GM19035 (cell line): ENCODE measurements around the gene HDDC3.
A peak's percentile ranks its signal among the peaks of the same experiment; 100 is the strongest.

Experiments
- ATAC-seq: cut with Tn5 transposase; IDR thresholded peaks from one replicate; pipeline ENCODE4 v1.9.1; 2021; ENCODE audit not compliant: unreplicated experiment

HDDC3 gene

DNA sequence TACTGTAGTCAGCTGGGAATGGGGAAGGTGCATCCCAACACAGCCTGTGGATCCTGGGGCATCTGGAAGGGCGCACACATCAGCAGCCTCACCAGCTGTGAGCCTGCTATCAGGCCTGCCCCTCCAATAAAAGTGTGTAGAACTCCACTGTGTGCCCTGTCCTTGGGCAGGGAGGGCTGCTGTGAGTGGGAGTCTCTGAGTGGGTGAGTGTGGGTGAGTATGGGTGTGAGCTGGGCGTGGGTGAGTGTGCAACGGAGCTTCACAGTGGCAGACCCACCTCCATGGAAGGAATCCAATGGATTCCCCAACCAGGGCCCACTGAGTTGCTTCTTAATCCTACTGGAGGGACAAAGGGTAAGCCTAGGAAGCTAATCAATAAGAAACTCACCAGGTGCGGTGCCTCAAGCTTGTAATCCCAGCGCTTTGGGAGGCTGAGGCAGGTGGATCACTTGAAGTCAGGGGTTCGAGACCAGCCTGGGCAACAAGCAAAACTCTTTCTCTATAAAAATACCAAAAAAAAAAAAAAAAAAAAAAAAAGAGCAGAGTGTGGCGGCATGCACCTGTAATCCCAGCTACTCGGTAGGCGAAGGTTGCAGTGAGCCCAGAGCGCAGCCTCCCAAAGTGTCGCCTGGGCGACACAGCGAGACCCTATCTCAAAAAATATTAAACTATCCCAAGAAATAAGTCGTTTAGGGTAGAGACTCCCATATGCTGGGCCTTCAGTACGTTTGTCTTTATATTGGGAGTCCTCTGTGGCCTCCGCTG lies 21.8 kb upstream of the HDDC3 start:
- no peak for ATAC-seq

DNA sequence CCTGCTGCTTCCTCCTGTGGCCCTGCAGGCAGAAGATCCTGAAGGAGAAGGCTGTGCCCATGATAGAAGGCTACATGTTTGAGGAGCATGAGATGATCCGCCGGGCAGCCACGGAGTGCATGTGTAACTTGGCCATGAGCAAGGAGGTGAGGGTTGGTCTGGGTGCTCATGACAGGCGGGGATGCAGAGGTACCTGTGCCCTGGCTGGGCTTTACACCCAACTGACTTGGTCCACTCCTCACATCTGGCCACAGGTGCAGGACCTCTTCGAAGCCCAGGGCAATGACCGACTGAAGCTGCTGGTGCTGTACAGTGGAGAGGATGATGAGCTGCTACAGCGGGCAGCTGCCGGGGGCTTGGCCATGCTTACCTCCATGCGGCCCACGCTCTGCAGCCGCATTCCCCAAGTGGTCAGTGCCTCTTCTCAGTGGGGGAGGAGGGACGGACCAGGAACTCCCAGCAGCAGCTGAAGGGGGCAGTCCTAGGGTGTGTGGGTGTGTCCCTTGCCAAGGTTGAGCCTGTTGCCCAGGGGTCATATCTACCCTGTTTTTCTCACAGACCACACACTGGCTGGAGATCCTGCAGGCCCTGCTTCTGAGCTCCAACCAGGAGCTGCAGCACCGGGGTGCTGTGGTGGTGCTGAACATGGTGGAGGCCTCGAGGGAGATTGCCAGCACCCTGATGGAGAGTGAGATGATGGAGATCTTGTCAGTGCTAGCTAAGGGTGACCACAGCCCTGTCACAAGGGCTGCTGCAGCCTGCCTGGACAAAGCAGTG lies 20.7 kb upstream of the HDDC3 start:
- ATAC-seq = no peak

- no peak for ATAC-seq
These were observed 18.3 kb upstream of the HDDC3 start for GRCh38 chr15:90950676-90951075.

- ATAC-seq = no peak
These were observed 17.8 kb upstream of the HDDC3 start for GRCh38 chr15:90949979-90950675.

DNA sequence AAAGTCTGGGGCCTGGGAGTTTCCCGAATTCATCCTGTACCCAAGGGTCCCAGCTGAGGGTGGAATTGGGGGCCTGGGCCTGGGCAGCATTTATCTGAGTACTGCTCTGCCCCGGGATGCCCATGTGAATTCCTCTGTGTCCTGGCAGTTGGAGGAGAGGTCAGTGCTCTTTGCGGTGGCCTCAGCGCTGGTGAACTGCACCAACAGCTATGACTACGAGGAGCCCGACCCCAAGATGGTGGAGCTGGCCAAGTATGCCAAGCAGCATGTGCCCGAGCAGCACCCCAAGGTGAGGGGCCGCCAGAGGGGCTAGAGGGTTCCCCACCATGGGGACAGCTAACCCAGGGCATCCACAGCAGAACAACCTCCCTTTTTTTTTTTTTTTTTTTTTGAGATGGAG lies 16.2 kb upstream of the HDDC3 start:
- ATAC-seq = no peak

GRCh38 chr15:90947577-90948357 lies 15.4 kb upstream of the HDDC3 start:
- no peak for ATAC-seq

DNA sequence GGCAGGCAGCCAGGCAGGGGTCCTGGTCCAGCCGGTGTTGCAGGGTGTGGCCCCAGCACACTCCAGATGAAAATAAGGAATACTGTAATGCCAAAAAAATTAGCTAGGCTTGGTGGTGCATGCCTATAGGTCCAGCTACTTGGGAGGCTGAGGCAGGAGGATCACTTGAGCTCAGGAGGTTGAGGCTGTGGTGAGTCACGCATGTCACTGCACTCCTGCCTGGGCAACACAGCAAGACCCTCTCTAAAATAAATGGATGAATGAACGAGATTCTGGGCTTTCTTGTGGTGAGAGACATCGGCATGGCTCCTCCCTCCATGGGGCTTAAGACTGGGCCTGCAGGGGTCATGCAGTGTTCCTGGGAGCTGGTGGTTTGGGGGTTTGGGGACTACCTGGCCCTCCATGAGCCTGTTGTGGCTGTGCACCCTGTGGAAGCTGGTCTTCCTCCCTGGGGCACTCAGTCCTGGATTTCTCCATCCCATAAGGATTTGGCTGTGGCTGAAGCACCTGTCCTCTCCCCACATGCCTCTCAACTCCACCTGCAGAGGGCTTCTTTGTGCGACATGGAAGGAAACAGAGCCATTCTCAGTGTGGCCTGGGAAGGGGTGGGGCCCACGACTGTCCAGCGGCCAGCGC lies 14.7 kb upstream of the HDDC3 start:
- ATAC-seq = no peak

DNA sequence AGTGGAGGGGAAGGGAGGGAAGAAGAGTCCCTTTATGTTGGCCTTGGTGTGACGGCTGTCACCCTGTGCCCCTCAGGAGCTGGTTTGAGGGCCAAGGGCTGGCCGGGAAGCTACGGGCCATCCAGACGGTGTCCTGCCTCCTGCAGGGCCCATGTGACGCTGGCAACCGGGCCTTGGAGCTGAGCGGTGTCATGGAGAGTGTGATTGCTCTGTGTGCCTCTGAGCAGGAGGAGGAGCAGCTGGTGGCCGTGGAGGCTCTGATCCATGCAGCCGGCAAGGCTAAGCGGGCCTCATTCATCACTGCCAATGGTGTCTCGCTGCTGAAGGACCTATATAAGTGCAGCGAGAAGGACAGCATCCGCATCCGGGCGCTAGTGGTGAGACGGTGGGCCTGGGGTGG lies 14.2 kb upstream of the HDDC3 start:
- ATAC-seq = no peak

DNA sequence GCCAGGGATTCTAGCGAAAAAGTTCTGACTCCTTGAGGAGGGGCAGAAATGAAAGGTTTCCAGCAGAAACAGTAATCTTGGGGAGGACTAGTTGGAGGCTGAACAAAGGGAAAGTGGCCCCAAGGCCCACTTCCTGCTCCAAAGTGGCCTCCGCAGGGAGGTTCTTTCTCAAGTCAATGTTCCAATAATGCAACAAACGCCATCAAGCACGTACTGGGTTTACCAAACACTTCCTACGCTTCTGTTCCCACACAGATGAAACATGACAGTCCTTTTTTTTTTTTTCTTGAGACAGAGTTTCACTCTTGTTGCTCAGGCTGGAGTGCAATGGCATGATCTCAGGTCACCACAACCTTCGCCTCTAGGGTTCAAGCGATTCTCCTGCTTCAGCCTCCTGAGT lies 12.7 kb upstream of the HDDC3 start:
- no peak for ATAC-seq

DNA sequence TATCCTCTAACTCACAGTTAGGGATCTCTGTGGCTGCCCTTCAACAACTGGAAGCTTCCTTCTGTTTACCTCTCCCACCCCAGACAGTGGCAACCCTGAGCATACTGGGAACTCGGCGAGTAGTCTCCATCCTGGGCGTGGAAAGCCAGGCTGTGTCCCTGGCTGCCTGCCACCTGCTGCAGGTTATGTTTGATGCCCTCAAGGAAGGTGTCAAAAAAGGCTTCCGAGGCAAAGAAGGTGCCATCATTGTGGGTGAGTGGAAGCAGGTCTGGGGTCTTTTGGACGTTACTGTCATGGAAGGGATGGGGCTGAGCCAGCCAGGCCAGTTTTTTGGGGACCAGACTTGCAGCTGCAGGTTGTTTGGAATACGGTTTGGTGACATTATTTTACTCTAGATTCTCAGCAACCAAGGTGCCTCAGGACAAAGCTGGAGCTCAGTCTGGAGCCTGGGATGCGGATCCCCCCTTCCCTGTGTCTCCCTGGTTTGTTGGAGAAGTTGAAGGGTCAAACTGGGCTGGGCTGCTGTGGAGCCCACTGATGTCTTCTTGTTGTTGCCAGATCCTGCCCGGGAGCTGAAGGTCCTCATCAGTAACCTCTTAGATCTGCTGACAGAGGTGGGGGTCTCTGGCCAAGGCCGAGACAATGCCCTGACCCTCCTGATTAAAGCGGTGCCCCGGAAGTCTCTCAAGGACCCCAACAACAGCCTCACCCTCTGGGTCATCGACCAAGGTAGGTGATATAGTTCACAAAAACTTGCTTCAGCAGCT lies 10.2 kb upstream of the HDDC3 start:
- no peak for ATAC-seq

DNA sequence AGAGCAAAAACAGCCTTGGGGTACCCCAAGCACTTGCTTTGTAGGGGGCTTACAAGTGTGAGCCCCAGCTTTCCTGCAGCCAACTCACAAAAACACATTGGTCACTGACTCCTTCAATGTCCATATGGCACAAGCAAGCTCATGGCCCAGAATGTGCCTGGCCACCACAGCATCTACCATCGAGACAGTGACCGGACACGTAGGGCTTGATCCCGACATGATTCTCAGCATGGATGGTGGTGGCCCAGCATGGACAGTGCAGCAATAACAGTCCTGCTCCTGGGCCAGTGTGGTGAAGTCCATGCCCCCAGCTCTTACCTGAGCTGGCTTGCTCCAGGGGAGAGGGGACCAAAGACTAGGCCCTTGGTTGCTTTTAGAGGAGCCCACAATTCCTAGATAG lies 8.7 kb upstream of the HDDC3 start:
- no peak for ATAC-seq

DNA sequence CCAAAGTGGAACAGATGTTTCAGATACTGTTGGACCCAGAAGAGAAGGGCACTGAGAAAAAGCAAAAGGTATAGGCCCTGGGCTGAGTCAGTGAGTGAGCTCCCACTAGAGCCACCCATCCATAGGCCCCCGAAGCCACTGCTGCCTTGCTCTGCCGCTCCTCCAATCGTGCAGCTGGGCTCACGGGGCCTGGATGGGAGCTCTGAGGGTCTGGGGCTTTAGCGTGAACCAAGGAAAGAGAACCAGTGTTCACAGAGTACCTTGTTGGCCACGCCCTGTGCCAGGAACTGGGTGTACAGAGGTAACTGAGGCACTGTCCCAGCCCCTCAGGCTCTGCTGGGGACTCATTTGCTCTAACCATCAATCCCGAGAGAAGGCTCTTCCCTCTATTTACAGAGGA lies 7.4 kb upstream of the HDDC3 start:
- no peak for ATAC-seq

DNA sequence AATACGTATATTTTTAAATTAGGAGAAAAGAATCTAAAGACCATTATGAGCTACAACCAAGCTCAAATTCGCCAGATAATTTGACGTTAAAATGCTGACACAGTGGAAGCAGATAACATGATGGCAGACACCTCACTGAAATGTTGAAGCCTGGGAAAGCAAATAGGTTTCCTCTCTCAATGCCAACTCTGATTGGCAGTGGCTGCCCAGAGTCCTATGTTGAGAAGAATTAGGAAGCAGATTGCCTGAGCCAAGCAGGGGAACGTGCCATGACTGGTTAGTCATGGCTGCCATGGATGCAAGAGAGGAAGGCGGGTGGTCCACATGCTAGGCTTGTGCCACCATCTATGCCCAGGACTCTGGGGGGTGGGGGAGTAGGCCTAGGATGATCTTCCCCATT lies 5.9 kb upstream of the HDDC3 start:
- ATAC-seq = no peak

DNA sequence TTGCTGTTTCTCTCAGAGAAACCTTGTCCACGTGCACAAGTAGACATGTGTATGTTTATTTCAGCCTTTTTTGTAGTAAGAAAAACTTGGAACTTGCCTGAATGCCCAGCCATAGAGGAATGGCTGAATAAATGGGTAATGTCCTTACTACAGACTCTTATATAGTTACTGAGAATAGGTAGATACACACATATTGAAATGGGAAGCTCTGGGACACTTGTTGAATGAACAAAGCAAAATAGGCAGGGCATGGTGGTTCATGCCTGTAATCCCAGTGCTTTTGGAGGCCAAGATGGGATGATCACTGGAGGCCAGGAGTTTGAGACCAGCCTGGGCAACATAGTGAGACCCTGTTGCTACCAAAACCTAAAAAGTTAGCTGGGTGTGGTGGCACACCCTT lies 4.5 kb upstream of the HDDC3 start:
- no peak for ATAC-seq

DNA sequence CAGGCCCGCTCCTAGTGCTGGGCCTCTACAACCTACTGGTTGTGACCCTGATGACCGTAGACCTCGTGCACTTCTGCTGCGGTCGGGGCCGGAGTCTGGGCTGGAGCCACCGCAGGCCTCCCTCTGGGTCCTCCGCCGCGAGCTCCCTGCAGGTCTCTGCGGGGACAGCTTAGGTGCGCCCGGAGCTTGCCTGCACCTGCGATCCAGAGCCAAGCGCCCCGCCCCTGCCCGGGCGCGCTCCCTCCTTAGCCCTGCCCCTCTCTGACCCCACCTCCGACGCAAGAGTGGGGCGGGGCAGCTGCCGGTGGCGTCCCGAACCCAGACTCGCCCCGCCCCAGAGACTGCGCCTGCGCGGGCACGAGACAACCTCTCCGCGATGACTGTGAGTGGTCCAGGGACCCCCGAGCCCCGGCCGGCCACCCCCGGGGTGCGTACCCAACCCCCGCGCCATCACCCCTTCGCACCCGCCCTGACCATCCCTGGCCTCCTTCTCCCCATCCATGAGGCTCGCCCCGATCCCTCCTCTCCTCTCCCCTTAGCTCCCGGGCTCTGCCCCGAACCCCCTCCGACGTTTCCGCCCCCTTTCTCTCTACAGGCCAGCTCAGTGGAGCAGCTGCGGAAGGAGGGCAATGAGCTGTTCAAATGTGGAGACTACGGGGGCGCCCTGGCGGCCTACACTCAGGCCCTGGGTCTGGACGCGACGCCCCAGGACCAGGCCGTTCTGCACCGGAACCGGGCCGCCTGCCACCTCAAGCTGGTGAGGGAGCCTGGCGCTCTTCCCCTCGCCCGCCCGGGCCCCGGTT lies 2.8 kb upstream of the HDDC3 start, which contains the start of gene UNC45A:
Gene UNC45A, plus strand, starts transcription at position 337 of the 803 bp plus-strand sequence. Its CDS starts 40 bp downstream, at position 377.
- peak; percentile 59 for ATAC-seq

DNA sequence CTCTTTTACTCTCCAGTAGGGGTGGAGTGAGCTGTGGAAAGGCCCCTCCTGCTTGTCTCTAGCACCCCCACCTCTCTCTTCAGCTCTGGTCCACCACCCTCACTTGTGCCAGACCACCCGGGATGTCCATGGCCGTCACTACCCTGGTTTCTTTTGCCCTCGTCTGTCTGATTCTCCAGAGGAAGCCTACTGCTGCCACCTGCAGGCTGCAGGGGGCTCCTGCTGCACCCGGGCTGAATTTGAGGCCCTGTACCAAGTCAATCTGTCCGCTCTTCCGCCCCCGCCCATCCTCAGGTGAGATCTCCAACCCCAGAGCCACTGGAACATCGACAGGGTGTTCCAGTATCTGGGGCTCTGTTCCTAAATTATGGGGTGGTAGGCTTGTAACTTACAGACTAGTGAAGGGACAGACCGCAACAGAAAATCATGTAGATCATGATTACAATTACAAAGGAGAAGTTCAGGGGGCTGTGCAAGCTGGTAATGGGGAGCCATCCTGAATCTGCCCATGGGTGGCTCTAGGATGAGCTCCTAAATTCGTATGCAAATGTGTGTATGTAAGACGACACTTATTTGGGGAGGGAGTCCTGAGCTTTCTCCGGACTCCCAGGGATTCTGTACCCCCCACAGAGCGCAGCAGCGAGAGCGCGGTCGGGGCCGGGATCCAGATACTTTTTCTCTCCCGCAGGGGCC lies 2.1 kb upstream of the HDDC3 start:
- ATAC-seq = peak; percentile 32

DNA sequence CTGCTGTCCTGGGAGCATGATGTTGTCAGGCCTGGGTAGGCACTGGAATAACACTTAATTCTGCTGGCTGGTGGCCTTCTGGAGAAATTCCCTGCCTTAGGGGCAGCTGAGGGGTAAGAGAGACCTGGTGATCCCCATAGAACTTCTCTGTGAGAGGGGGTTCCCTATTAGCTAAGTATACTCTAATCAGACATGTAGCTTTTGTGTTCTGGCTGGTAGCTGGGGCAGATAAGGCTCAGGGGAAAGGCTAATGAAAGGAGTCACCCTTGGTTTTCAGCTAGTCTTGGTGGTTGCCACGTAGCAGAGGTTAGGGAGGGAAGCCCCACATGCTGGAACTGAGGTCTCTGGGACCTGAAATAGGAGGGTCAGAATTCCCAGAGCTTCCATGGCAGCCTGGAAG lies 952 bp upstream of the HDDC3 start:
- no peak for ATAC-seq

DNA sequence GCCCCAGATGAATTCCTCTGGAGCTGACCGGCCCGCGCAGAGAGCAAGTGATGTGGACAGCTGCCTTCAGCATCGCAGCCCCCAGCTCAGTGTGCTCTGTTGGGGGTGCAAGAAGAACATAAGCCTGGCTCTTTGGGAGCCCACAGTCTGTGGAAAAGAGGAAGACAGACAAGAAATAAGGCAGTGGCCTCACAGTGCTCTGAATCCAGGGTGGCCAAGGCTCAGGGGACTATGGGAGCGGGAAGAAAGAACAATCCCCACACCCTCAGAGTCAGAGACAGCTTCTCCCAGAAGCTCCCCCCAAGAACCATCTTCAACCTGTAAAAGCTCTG lies 277 bp upstream of the HDDC3 start:
- no peak for ATAC-seq

- no peak for ATAC-seq
These were observed 848 bp downstream of the HDDC3 start for GRCh38 chr15:90931575-90931827.
